ENCODE measurements around the gene PCDHGC3.

PCDHGC3 gene

GRCh38 chr5:141508798-141509611 is 33.2 kb downstream of the PCDHGC3 start:
- Histone ChIP-seq H3K4me3 (ENCODE audit: low read depth, low read length) (peak overlapping the region; percentile 34), H3K27ac (ENCODE audit: low read depth, low read length) (no peak overlapping the region; the same call in 1 of the 2 replicates), H3K9ac (ENCODE audit: low read length) (peak overlapping the region; percentile 26), H3K4me1 (ENCODE audit: control insufficient read depth, insufficient read depth, low read length) (peaks cover 28% of the 10 kb centered on the region), H3K36me3 (ENCODE audit: control insufficient read depth, insufficient read depth, low read length) (peaks cover 17% of the 10 kb centered on the region; the same call in 1 of the 2 replicates), H3K9me3 (ENCODE audit: control insufficient read depth, insufficient read depth, low read depth, low read length) (no peaks in the 10 kb centered on the region), H3K27me3 (ENCODE audit: control insufficient read depth, insufficient read depth, low read length) (no peaks in the 10 kb centered on the region)

GRCh38 chr5:141510160-141510559 is 34.4 kb downstream of the PCDHGC3 start:
- Histone ChIP-seq H3K36me3 (ENCODE audit: control insufficient read depth, insufficient read depth, low read length) (peaks cover 17% of the 10 kb centered on the region; the same call in 1 of the 2 replicates), H3K27me3 (ENCODE audit: control insufficient read depth, insufficient read depth, low read length) (no peaks in the 10 kb centered on the region), H3K4me3 (ENCODE audit: low read depth, low read length) (no peak overlapping the region), H3K4me1 (ENCODE audit: control insufficient read depth, insufficient read depth, low read length) (peaks cover 39% of the 10 kb centered on the region), H3K9ac (ENCODE audit: low read length) (no peak overlapping the region), H3K27ac (ENCODE audit: low read depth, low read length) (no peak overlapping the region), H3K9me3 (ENCODE audit: control insufficient read depth, insufficient read depth, low read depth, low read length) (no peaks in the 10 kb centered on the region)

GRCh38 chr5:141510850-141511601 is 35.3 kb downstream of the PCDHGC3 start:
- Histone ChIP-seq H3K4me3 (ENCODE audit: low read depth, low read length) (no peak overlapping the region), H3K4me1 (ENCODE audit: control insufficient read depth, insufficient read depth, low read length) (peaks cover 47% of the 10 kb centered on the region), H3K36me3 (ENCODE audit: control insufficient read depth, insufficient read depth, low read length) (peaks cover 11% of the 10 kb centered on the region), H3K9ac (ENCODE audit: low read length) (no peak overlapping the region), H3K27me3 (ENCODE audit: control insufficient read depth, insufficient read depth, low read length) (no peaks in the 10 kb centered on the region), H3K27ac (ENCODE audit: low read depth, low read length) (no peak overlapping the region), H3K9me3 (ENCODE audit: control insufficient read depth, insufficient read depth, low read depth, low read length) (no peaks in the 10 kb centered on the region)

DNA sequence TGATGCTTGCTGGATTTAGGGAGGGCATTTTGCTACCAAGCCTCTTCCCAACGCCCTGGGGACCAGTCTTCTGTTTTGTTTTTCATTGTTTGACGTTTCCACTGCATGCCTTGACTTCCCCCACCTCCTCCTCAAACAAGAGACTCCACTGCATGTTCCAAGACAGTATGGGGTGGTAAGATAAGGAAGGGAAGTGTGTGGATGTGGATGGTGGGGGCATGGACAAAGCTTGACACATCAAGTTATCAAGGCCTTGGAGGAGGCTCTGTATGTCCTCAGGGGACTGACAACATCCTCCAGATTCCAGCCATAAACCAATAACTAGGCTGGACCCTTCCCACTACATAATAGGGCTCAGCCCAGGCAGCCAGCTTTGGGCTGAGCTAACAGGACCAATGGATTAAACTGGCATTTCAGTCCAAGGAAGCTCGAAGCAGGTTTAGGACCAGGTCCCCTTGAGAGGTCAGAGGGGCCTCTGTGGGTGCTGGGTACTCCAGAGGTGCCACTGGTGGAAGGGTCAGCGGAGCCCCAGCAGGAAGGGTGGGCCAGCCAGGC is 36.1 kb downstream of the PCDHGC3 start:
- Histone ChIP-seq H3K27me3 (ENCODE audit: control insufficient read depth, insufficient read depth, low read length) (no peaks in the 10 kb centered on the region), H3K9ac (ENCODE audit: low read length) (no peak overlapping the region), H3K4me1 (ENCODE audit: control insufficient read depth, insufficient read depth, low read length) (peaks cover 54% of the 10 kb centered on the region), H3K4me3 (ENCODE audit: low read depth, low read length) (peak overlapping the region; percentile 79; the same call in 1 of the 2 replicates), H3K9me3 (ENCODE audit: control insufficient read depth, insufficient read depth, low read depth, low read length) (no peaks in the 10 kb centered on the region), H3K27ac (ENCODE audit: low read depth, low read length) (no peak overlapping the region), H3K36me3 (ENCODE audit: control insufficient read depth, insufficient read depth, low read length) (peaks cover 19% of the 10 kb centered on the region)

GRCh38 chr5:141512390-141512910 is 36.7 kb downstream of the PCDHGC3 start:
- no peaks in the 10 kb centered on the region for H3K9me3 ChIP-seq (ENCODE audit: control insufficient read depth, insufficient read depth, low read depth, low read length)
- H3K9ac ChIP-seq (ENCODE audit: low read length) = peak overlapping the region; percentile 74
- peak overlapping the region; percentile 65; the same call in 1 of the 2 replicates for H3K27ac ChIP-seq (ENCODE audit: low read depth, low read length)
- no peaks in the 10 kb centered on the region for H3K27me3 ChIP-seq (ENCODE audit: control insufficient read depth, insufficient read depth, low read length)
- peaks cover 25% of the 10 kb centered on the region for H3K36me3 ChIP-seq (ENCODE audit: control insufficient read depth, insufficient read depth, low read length)
- H3K4me1 ChIP-seq (ENCODE audit: control insufficient read depth, insufficient read depth, low read length) = peaks cover 48% of the 10 kb centered on the region
- H3K4me3 ChIP-seq (ENCODE audit: low read depth, low read length) = peak overlapping the region; percentile 79

GRCh38 chr5:141512911-141513626 is 37.3 kb downstream of the PCDHGC3 start:
- H3K36me3 ChIP-seq (ENCODE audit: control insufficient read depth, insufficient read depth, low read length) = peaks cover 29% of the 10 kb centered on the region
- peak overlapping the region; percentile 65; the same call in 1 of the 2 replicates for H3K27ac ChIP-seq (ENCODE audit: low read depth, low read length)
- H3K4me1 ChIP-seq (ENCODE audit: control insufficient read depth, insufficient read depth, low read length) = peaks cover 41% of the 10 kb centered on the region
- H3K9ac ChIP-seq (ENCODE audit: low read length) = peak overlapping the region; percentile 74
- H3K27me3 ChIP-seq (ENCODE audit: control insufficient read depth, insufficient read depth, low read length) = no peaks in the 10 kb centered on the region
- no peaks in the 10 kb centered on the region for H3K9me3 ChIP-seq (ENCODE audit: control insufficient read depth, insufficient read depth, low read depth, low read length)
- peak overlapping the region; percentile 79 for H3K4me3 ChIP-seq (ENCODE audit: low read depth, low read length)

GRCh38 chr5:141513627-141514329 is 38.0 kb downstream of the PCDHGC3 start:
- peak overlapping the region; percentile 65; the same call in 1 of the 2 replicates for H3K27ac ChIP-seq (ENCODE audit: low read depth, low read length)
- peaks cover 33% of the 10 kb centered on the region for H3K36me3 ChIP-seq (ENCODE audit: control insufficient read depth, insufficient read depth, low read length)
- no peaks in the 10 kb centered on the region for H3K9me3 ChIP-seq (ENCODE audit: control insufficient read depth, insufficient read depth, low read depth, low read length)
- H3K9ac ChIP-seq (ENCODE audit: low read length) = peak overlapping the region; percentile 74
- H3K27me3 ChIP-seq (ENCODE audit: control insufficient read depth, insufficient read depth, low read length) = no peaks in the 10 kb centered on the region
- H3K4me1 ChIP-seq (ENCODE audit: control insufficient read depth, insufficient read depth, low read length) = peaks cover 36% of the 10 kb centered on the region
- H3K4me3 ChIP-seq (ENCODE audit: low read depth, low read length) = peak overlapping the region; percentile 79

DNA sequence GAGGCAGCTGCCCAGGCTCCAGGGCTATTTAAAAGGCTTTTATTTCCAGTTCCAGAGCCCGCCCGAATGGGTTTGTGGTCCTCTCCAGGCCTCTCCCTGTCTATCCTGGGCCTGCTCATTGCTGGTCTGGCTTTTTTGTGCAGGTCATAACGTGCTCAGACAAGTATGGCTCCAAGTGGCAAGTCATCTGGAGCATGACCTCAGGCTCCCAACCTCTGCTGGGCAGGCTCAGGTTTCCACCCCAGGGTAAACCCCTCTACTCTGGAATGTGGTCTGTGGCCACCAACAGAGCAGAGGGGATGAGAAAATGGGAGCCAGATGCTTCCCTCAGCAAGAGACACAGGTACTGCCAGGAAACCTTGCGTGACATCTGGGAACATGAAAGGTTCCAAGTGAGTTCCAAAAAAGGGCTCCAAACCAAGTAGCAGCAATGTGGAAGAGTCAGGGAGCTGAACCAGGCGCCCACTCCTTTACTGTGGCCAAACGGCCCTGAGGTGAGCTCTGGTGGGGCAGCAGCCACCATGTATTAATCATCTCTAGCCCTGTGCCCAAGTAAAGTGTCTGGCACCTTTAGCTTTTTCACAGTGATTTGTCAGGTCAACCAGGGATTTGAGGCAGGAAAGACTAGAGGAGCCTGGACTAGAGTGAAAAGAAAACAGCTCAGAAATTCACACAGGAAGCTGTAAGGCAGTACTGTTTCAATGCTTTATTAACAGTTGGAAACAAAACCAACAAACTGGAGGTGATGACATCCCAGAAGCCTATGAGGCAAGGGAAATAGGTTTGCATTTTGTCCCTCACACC is 38.8 kb downstream of the PCDHGC3 start:
- Histone ChIP-seq H3K4me1 (ENCODE audit: control insufficient read depth, insufficient read depth, low read length) (peaks cover 31% of the 10 kb centered on the region), H3K9ac (ENCODE audit: low read length) (peak overlapping the region; percentile 74), H3K4me3 (ENCODE audit: low read depth, low read length) (peak overlapping the region; percentile 79), H3K9me3 (ENCODE audit: control insufficient read depth, insufficient read depth, low read depth, low read length) (no peaks in the 10 kb centered on the region), H3K36me3 (ENCODE audit: control insufficient read depth, insufficient read depth, low read length) (peaks cover 41% of the 10 kb centered on the region), H3K27ac (ENCODE audit: low read depth, low read length) (peak overlapping the region; percentile 65; the same call in 1 of the 2 replicates), H3K27me3 (ENCODE audit: control insufficient read depth, insufficient read depth, low read length) (no peaks in the 10 kb centered on the region)

GRCh38 chr5:141515141-141515540 is 39.4 kb downstream of the PCDHGC3 start:
- H3K9ac ChIP-seq (ENCODE audit: low read length) = peak overlapping the region; percentile 29
- H3K9me3 ChIP-seq (ENCODE audit: control insufficient read depth, insufficient read depth, low read depth, low read length) = no peaks in the 10 kb centered on the region
- peaks cover 47% of the 10 kb centered on the region for H3K36me3 ChIP-seq (ENCODE audit: control insufficient read depth, insufficient read depth, low read length)
- no peak overlapping the region for H3K4me3 ChIP-seq (ENCODE audit: low read depth, low read length)
- peaks cover 27% of the 10 kb centered on the region for H3K4me1 ChIP-seq (ENCODE audit: control insufficient read depth, insufficient read depth, low read length)
- no peaks in the 10 kb centered on the region for H3K27me3 ChIP-seq (ENCODE audit: control insufficient read depth, insufficient read depth, low read length)
- H3K27ac ChIP-seq (ENCODE audit: low read depth, low read length) = peak overlapping the region; percentile 65; the same call in 1 of the 2 replicates
